Gastroesophageal sphincter (tissue), 4 donors: ENCODE measurements around the gene THRSP. TPM values are rescaled to one million over a fixed set of nuclear protein-coding genes. Genes with fewer than 3 reads are reported as not detected.
"Not testable (repeated sequence)": the region's sequence is repeated elsewhere in the genome, so short reads cannot be mapped to it uniquely, and the experiment has no call there.

ENCODE experiments used
- ATAC-seq: fragments of 150-250 bp; one replicate; pipeline ENCODE4 v1.9.1; 2016; ENCODE audit warnings: mild to moderate bottlenecking, moderate library complexity
- H3K27ac ChIP-seq, 4 donors: fragments of 200-600 bp; sonication (generic) in 3 of 4; 1 replicate in 3 of 4; 2 replicates in 1 of 4; pipeline ENCODE4 v1.5.1; 2016 to 2019
- H3K27me3 ChIP-seq: fragments of 200-600 bp; sonication (generic); one replicate; pipeline ENCODE4 v1.5.1; 2019
- H3K36me3 ChIP-seq, 2 donors: fragments of 200-600 bp; sonication (generic); one replicate each; pipeline ENCODE4 v1.5.1; 2019; ENCODE audit warnings: control low read depth in 1 of 2
- H3K4me1 ChIP-seq, 3 donors: fragments of 200-600 bp; sonication (generic); 1 replicate in 2 of 3; 2 replicates in 1 of 3; pipeline ENCODE4 v1.5.1; 2016 to 2019; ENCODE audit warnings: control low read depth in 2 of 3
- H3K4me3 ChIP-seq, 2 donors: fragments of 200-600 bp; sonication (generic); one replicate each; pipeline ENCODE4 v1.5.1; 2019; ENCODE audit warnings: mild to moderate bottlenecking in 1 of 2, moderate library complexity in 1 of 2
- H3K9me3 ChIP-seq, 3 donors: fragments of 200-600 bp; sonication (generic); one replicate each; pipeline ENCODE4 v1.5.1; 2017 to 2019; ENCODE audit warnings: control low read depth in 2 of 3
- CTCF ChIP-seq, 4 experiments: fragments of 200-600 bp in 2 of 4; fragments of 450-650 bp in 2 of 4; sonication (generic) in 1 of 4; IDR thresholded peaks; one replicate each; pipeline ENCODE4 v1.5.1; 2017 to 2019; ENCODE audit warnings: antibody characterized with exemption in 4 of 4, mild to moderate bottlenecking in 2 of 4, moderate library complexity in 2 of 4
- EP300 ChIP-seq: sonication (generic); formaldehyde crosslinking; IDR thresholded peaks from one replicate; pipeline ENCODE4 v1.6.1; 2017; ENCODE audit warnings: antibody characterized with exemption, mild to moderate bottlenecking
- POLR2A ChIP-seq, 2 donors: fragments of 450-650 bp; IDR thresholded peaks; one replicate each; pipeline ENCODE4 v1.6.1; 2017; ENCODE audit warnings: antibody characterized with exemption in 2 of 2, mild to moderate bottlenecking in 2 of 2, moderate library complexity in 1 of 2
- POLR2AphosphoS5 ChIP-seq: sonication (generic); formaldehyde crosslinking; IDR thresholded peaks from one replicate; pipeline ENCODE4 v1.6.1; 2017; ENCODE audit warnings: antibody characterized with exemption
- WGBS, 2 donors: methylation state at CpG; one replicate each; pipeline ENCODE4 v1.1.5; 2018; ENCODE audit warnings: low coverage in 1 of 2; 5-methylcytosine and 5-hydroxymethylcytosine counted together
- total RNA-seq, 4 donors: library from RNA; depleted of rRNA; stranded (reverse); fragments of >200 nt; gene quantifications; one replicate each; pipeline ENCODE4 v1.1.0, GENCODE V29; 2016

THRSP gene
- total RNA-seq, 4 donors from 2014 or later, result 2.0 TPM; not detected in 3

- H3K36me3 ChIP-seq, result no peaks in the 10 kb centered on the region
- ATAC-seq, result no peak
- no peak for TF ChIP-seq POLR2AphosphoS5
Observed at GRCh38 chr11:78027759-78028158, 35.9 kb upstream of the THRSP start.

GRCh38 chr11:78028423-78028822 lies 35.2 kb upstream of the THRSP start:
- not testable (repeated sequence) for H3K27ac ChIP-seq, H3K4me3 ChIP-seq, ATAC-seq, H3K36me3 ChIP-seq, H3K9me3 ChIP-seq, H3K27me3 ChIP-seq
- WGBS, 2 donors, result 85 to 86% methylated on average over 7 of the region's 9 CpGs
- peaks cover 0 to 18% (median 6%) of the 10 kb centered on the region in 3 donors for H3K4me1 ChIP-seq

More at GRCh38 chr11:78027759-78028158, 35.9 kb upstream of the THRSP start:
- WGBS, 2 donors, result 93 to 100% methylated on average over 1 to 2 of the region's 2 CpGs
- Histone ChIP-seq H3K4me3 (no peak overlapping the region), H3K4me1 (peaks cover 0 to 25% (median 6%) of the 10 kb centered on the region in 3 donors), H3K27me3 (no peaks in the 10 kb centered on the region), H3K27ac (no peak overlapping the region), H3K9me3 (no peaks in the 10 kb centered on the region)

GRCh38 chr11:78030429-78031325 lies 33.0 kb upstream of the THRSP start:
- peaks cover 0 to 16% (median 6%) of the 10 kb centered on the region in 3 donors for H3K4me1 ChIP-seq
- H3K27ac ChIP-seq, result no peak overlapping the region
- no peaks in the 10 kb centered on the region for H3K9me3 ChIP-seq
- TF ChIP-seq EP300 (no peak), CTCF (IDR thresholded peaks at IDR 0.05) (no peak), POLR2AphosphoS5 (no peak), POLR2A (IDR thresholded peaks at IDR 0.05) (no peak)
- no peaks in the 10 kb centered on the region for H3K36me3 ChIP-seq
- ATAC-seq, result peak; percentile 71
- WGBS, 2 donors, result 23 to 60% methylated on average over 2 to 6 of the region's 7 CpGs
- no peaks in the 10 kb centered on the region for H3K27me3 ChIP-seq
- no peak overlapping the region for H3K4me3 ChIP-seq

GRCh38 chr11:78031629-78032028 lies 32.0 kb upstream of the THRSP start:
- Histone ChIP-seq H3K4me1 (peaks cover 0 to 16% (median 6%) of the 10 kb centered on the region in 3 donors), H3K9me3 (no peaks in the 10 kb centered on the region), H3K36me3 (no peaks in the 10 kb centered on the region), H3K4me3 (no peak overlapping the region), H3K27me3 (no peaks in the 10 kb centered on the region), H3K27ac (no peak overlapping the region)
- no peak for ATAC-seq
- WGBS, 2 donors, result 100% methylated on average over 2 of the region's 3 CpGs; no CpG with 5 or more reads in 1 of the 2 donors
- TF ChIP-seq CTCF (IDR thresholded peaks at IDR 0.05) (no peak), POLR2A (IDR thresholded peaks at IDR 0.05) (no peak), POLR2AphosphoS5 (no peak), EP300 (no peak)

- TF ChIP-seq CTCF (IDR thresholded peaks at IDR 0.05) (no peak), POLR2AphosphoS5 (no peak)
- Histone ChIP-seq H3K4me1 (peaks cover 0 to 16% (median 6%) of the 10 kb centered on the region in 3 donors), H3K27me3 (no peaks in the 10 kb centered on the region), H3K36me3 (no peaks in the 10 kb centered on the region), H3K9me3 (no peaks in the 10 kb centered on the region), H3K27ac (no peak overlapping the region), H3K4me3 (no peak overlapping the region)
- ATAC-seq, result no peak
Observed at GRCh38 chr11:78032090-78032489, 31.6 kb upstream of the THRSP start.

GRCh38 chr11:78033040-78033439 lies 30.6 kb upstream of the THRSP start:
- no peaks in the 10 kb centered on the region for H3K36me3 ChIP-seq
- WGBS, 2 donors, result 56 to 65% methylated on average over 4 of the region's 4 CpGs

More at GRCh38 chr11:78033040-78033439, 30.6 kb upstream of the THRSP start:
- Histone ChIP-seq H3K27me3 (no peaks in the 10 kb centered on the region), H3K4me3 (no peak overlapping the region), H3K27ac (no peak overlapping the region), H3K4me1 (peaks cover 0 to 16% (median 6%) of the 10 kb centered on the region in 3 donors), H3K9me3 (no peaks in the 10 kb centered on the region)
- no peak for ATAC-seq
- TF ChIP-seq POLR2A (IDR thresholded peaks at IDR 0.05) (no peak), EP300 (no peak), POLR2AphosphoS5 (no peak), CTCF (IDR thresholded peaks at IDR 0.05) (no peak)
